ENCODE data around the gene B4GALT5. TPM values are rescaled to one million over a fixed set of nuclear protein-coding genes. Genes with fewer than 3 reads are reported as not detected.
"Not testable (repeated sequence)": the region's sequence is repeated elsewhere in the genome, so short reads cannot be mapped to it uniquely, and the experiment has no call there.

B4GALT5 gene
- 47.7 and 55.0 TPM in 2 replicates for polyA plus RNA-seq (2014; cell fraction: cytosol; rRNA removed)
- polyA plus RNA-seq (2014; cell fraction: nucleus; rRNA removed), result 15.2 and 18.9 TPM in 2 replicates

DNA sequence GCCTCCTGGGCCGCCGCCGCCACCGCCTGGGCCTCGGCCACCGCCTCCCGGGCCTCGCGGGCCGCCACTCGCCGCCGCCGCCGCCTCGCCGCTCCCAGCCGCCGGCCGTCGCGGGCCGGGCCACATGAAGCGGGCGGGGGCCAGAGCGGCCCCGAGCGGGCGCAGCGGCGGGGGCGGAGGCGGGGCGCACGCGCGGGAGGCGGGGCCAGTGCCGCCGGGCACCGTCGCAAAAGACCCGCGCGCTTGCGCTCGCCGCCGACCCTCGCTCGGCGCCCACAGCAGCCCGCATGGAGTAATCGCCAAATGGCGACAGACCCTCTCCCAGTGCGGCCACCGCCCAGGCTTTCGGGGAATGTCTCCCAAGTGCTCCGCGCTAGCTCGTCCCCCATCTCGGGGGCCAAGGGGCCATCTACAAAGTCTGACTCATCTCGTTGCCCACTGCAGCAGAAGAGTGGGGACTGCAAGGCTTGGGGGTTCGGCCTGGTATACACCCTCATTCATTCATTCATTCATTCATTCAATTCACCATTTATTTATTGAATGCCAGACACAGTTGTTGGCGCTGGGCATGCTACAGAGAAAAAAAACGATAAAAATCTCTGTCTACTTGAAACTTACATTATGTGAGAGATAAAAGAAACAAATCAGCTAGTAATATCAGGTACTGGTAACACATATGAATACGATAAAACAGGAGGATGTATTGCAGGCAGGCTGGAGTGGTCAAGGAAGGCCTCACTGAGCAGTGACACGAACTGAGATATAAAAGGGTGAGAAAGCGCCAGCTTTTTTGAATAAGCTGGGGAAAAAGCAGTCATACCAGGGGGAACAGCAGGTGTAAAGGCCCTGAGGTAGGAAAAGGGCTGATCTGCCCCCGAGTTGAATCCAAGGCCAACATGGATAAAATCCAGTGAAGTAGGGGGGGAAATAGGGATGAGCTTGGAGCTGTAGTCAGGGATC lies at the start of gene B4GALT5:
TSS of gene B4GALT5 (minus strand) at position 126 of the 960 bp plus-strand sequence. CDS start 188 bp downstream, outside the sequence.
- DNase-seq (ENCODE audit: low spot score), result peak; percentile 95

DNA sequence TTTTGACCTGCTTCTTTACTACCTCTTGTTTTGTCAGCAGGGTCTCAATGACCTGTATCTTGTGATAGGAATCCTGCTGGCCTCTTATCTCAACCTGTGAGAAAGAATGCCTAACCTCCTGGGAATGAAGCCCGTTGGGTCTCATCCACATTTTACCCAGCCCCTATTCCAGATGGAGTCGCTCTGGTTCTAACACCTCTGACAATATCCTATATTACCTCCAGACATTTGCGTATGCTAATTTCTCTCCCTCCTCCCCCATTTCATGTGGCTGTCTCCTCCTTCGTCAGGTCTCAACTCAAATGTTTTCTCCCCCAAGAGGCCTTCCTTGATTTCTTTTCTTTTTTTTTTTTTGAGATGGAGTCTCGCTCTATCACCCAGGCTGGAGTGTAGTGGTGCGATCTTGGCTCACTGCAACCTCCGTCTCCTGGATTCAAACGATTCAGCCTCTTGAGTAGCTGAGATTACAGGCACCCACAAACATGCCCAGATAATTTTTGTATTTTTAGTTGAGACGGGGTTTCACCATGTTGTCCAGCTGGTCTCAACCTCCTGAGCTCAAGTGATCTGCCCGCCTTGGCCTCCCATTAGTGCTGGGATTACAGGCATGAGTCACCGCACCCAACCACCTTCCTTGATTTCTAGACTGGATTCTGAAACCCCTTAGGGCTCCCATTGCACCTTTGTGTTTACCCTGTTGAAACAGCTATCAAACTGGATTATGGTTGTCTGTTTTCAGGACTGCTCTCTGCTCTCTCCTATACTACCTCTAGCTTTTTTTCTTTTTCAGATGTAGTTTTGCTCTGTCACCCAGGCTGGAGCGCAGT lies 49.5 kb upstream of the B4GALT5 start:
- DNase-seq (ENCODE audit: low spot score), result no peak

DNA sequence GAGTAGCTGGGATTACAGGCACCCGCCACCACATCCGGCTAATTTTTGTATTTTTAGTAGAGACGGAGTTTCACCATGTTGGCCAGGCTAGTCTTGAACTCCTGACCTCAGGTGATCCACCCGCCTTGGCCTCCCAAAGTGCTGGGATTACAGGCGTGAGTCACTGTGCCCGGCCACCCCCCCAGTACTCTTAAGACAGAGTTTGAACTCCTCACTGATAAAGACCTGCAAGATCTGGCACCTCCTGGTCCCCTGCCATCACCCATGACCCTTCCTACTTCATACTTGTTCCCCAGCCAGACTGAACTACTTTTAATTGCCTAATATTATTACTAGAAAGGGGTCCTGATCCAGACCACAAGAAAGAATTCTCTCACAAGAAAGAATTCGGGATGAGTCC lies 48.2 kb upstream of the B4GALT5 start:
- not testable (repeated sequence) for DNase-seq (ENCODE audit: low spot score)

GRCh38 chr20:49759266-49759950 lies 45.7 kb upstream of the B4GALT5 start:
- no peak for DNase-seq (ENCODE audit: low spot score)

DNA sequence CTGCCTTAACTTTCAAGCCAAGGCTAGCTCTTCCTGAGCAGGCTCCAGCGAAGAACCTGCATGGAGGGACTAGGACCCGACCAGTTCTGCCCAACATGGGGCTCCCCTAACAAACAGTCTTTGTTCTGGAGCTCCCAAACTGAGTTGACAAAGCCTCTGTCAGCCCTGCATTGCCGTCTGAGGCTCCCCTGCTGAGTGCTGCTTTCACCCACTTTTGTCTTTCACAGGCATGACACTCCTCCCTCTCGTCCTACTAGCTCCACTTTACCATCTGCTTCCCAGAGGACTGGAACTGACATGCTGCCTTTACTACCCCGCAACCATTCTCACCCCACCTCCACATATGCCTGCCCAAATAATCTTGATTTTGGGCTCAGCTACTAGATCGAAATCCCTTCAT lies 45.1 kb upstream of the B4GALT5 start:
- DNase-seq (ENCODE audit: low spot score), result no peak

DNA sequence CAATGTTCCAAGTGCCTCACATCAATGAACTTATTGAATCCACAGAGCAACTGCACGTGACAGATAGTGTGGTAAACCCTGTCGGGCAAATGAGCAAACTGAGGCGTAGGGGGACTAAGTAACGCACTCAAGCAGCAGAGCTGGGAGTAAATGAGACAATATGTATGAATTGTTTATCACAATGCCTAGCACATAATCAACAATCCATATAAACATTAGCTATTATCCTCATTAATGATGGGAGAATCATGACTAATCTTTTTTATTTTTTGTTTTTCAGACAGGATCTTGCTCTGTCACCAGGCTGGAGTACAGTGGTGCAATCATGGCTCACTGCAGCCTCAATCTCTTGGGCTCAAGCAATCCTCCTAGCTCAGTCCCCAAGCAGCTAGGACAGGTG lies 43.9 kb upstream of the B4GALT5 start:
- no peak for DNase-seq (ENCODE audit: low spot score)

- DNase-seq (ENCODE audit: low spot score), result no peak
Measured at GRCh38 chr20:49756241-49756640, 42.6 kb upstream of the B4GALT5 start.

GRCh38 chr20:49754596-49754995 lies 40.9 kb upstream of the B4GALT5 start:
- DNase-seq (ENCODE audit: low spot score), result no peak

GRCh38 chr20:49753133-49753532 lies 39.5 kb upstream of the B4GALT5 start:
- DNase-seq (ENCODE audit: low spot score), result no peak

DNA sequence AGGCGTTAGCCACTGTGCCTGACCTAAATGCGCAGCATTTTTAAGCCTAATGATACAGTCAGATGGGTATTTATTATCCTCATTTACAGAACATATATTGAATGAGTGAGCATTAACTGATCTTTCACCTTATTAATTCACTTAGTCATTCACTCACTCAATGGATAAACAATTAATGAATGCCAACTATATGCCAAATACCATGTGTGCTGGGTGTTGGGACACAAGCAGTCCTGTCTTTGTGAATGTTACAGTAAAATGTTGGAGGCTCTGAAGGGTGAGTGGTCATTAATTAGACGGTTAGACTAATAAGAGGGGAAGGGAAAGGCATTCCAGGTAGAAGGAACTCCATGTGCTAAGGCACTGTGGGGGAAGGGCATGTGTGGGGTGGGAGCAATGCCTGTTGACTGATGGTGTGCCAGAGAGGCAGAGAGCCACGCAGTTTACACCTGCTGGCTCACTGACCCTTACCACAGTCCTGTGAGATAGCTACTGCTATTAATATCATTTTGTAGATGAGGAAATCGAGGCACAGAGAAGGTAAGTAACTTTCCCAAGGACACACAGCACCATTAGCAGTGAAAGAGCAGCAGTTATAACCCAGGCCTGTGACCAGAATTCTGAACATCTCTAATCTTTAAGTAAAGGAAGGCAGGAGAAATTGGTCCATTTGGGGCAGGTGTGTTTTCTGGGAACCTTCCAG lies 38.7 kb upstream of the B4GALT5 start:
- no peak for DNase-seq (ENCODE audit: low spot score)

GRCh38 chr20:49751397-49751736 lies 37.7 kb upstream of the B4GALT5 start:
- no peak for DNase-seq (ENCODE audit: low spot score)

DNA sequence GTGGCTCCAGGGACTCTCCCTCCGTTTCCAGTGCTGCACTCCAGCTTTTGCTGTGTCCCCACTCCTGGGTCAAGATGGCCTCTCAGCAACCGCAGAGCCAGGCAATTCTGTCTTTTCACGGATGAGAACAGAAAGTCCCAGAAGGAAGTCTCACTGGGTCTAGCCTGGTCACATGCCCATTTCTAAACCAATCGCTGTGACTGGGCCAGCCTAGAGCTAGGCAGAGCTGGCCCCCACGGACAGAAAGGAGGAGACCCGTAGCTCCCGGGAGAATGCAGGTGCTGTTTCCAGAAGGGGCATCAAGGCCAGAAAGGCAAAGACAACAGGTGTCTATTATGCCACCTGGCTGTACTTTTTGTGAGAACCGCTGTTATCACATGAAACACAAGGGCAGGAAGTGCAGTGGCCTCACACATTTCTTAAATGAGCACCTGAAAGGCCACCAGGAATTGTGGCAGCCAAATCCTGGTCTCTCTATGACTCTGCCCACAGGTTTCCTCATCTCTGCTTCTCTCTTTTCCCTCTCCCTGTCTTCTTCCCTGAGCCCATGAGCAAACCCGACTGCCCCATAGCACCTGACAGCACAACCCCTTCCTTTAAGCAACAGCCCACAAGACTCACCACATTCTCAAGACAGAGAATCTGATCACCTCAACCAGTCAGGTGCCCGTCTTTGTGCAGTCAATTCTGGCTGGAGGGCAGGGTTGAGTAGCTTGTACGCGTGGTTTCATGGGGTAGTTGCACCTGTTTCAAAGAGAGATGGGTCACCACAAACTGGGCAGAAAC lies 37.1 kb upstream of the B4GALT5 start:
- no peak for DNase-seq (ENCODE audit: low spot score)

DNA sequence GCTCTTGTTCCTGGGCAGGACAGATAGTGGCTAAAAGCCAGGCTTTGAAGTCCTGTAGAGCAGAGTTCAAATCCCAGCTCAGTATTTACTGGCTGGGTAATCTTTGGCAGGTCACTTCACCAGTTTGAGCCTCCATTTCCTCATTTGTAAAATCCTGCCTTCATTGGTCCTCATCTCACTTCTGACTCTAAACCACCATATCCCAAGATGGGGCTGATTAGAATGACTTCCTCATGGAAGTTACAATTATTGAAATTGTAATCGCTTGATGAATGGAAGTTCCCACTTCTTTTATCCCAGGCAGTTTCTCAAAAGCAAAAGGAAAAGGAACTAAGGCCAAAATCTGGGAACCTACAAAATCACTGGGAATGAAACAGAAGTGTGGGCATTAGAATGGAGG lies 35.9 kb upstream of the B4GALT5 start:
- no peak for DNase-seq (ENCODE audit: low spot score)

- no peak for DNase-seq (ENCODE audit: low spot score)
Measured at GRCh38 chr20:49748525-49748838, 34.8 kb upstream of the B4GALT5 start.

- DNase-seq (ENCODE audit: low spot score), result peak; percentile 45
Measured at GRCh38 chr20:49747707-49748524, 34.2 kb upstream of the B4GALT5 start.

DNA sequence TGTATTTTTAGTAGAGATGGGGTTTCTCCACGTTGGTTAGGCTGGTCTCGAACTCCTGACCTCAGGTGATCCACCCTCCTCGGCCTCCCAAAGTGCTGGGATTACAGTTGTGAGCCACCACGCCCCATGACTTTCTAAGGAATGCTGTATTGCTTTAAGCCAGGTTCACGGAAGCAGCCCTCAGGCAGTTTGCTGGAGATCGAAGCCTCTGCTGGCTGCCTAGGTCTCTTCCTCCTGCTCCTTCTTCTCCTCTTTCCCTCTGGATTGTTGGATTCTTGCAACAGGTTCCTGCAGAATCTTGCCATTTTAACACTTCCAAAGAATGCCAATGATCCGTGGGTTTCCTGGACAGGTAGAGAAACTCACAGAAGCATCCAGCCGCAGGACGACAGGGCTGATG lies 29.3 kb upstream of the B4GALT5 start:
- DNase-seq (ENCODE audit: low spot score), result no peak

GRCh38 chr20:49741977-49742376 lies 28.3 kb upstream of the B4GALT5 start:
- no peak for DNase-seq (ENCODE audit: low spot score)

- DNase-seq (ENCODE audit: low spot score), result no peak
Measured at GRCh38 chr20:49740807-49741206, 27.1 kb upstream of the B4GALT5 start.

DNA sequence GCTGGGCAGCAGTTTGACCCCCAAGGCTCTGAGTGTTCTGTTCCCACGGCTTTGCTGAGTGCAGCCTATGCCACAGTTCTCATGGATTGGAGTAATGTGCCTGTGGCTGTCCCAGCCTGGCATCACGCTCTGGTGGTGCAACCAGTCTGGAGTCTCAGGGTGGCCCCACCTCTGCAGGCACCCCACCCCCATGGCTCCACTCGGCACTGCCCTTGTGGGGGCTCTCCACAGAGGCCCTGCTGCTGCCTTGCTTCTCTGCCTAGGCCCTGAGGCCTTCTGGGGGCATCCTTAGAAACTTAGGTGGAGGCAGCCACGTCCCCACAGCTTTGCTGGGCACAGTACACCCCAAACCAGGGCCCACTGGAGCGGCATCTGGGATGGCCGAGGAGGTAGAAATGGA lies 25.4 kb upstream of the B4GALT5 start:
- no peak for DNase-seq (ENCODE audit: low spot score)

- DNase-seq (ENCODE audit: low spot score), result no peak
Measured at GRCh38 chr20:49737260-49737659, 23.6 kb upstream of the B4GALT5 start.
